Omental fat pad (tissue), 4 donors: ENCODE results near the gene RBMS3. TPM values are rescaled to one million over a fixed set of nuclear protein-coding genes. Genes with fewer than 3 reads are reported as not detected.

ENCODE experiments used
- ATAC-seq: fragments of 150-250 bp; one replicate; pipeline ENCODE4 v1.9.1; 2016; ENCODE audit warnings: mild to moderate bottlenecking, moderate library complexity; ENCODE audit not compliant: low FRiP score
- DNase-seq: peaks from one replicate; pipeline ENCODE4 v3.0.0-alpha.2; 2019; ENCODE audit warnings: low spot score
- CTCF ChIP-seq, 3 donors: fragments of 450-650 bp; IDR thresholded peaks; one replicate each; pipeline ENCODE4 v1.5.1; 2016 to 2017; ENCODE audit warnings: antibody characterized with exemption in 3 of 3, mild to moderate bottlenecking in 3 of 3, moderate library complexity in 2 of 3
- total RNA-seq, 4 donors: library from RNA; depleted of rRNA; stranded (reverse); fragments of >200 nt; gene quantifications; one replicate each; pipeline ENCODE4 v1.1.0, GENCODE V29; 2016

Gene RBMS3
- total RNA-seq, 4 donors from 2014 or later, result 61.5 to 185 (median 120) TPM

- DNase-seq (no peak), ATAC-seq (peak; percentile 59)
- no peak for TF ChIP-seq CTCF (IDR thresholded peaks at IDR 0.05)
Observed at GRCh38 chr3:29618395-29619282, 337.8 kb downstream of the RBMS3 start.

- ATAC-seq (no peak), DNase-seq (no peak)
- TF ChIP-seq CTCF (IDR thresholded peaks at IDR 0.05), result no peak
Observed at GRCh38 chr3:29619676-29620075, 338.8 kb downstream of the RBMS3 start.

- DNase-seq (no peak), ATAC-seq (no peak)
- no peak for TF ChIP-seq CTCF (IDR thresholded peaks at IDR 0.05)
Observed at GRCh38 chr3:29627136-29628117, 346.6 kb downstream of the RBMS3 start.

- TF ChIP-seq CTCF (IDR thresholded peaks at IDR 0.05), result no peak
- ATAC-seq (no peak), DNase-seq (no peak)
Observed at GRCh38 chr3:29628795-29629194, 347.9 kb downstream of the RBMS3 start.

GRCh38 chr3:29635888-29636287, 355.0 kb downstream of the RBMS3 start:
- TF ChIP-seq CTCF (IDR thresholded peaks at IDR 0.05), result no peak
- DNase-seq (no peak), ATAC-seq (no peak)

- ATAC-seq (no peak), DNase-seq (no peak)
- no peak for TF ChIP-seq CTCF (IDR thresholded peaks at IDR 0.05)
Observed at GRCh38 chr3:29637068-29637467, 356.2 kb downstream of the RBMS3 start.
